ENCODE measurements around the gene TBC1D25.

DNA sequence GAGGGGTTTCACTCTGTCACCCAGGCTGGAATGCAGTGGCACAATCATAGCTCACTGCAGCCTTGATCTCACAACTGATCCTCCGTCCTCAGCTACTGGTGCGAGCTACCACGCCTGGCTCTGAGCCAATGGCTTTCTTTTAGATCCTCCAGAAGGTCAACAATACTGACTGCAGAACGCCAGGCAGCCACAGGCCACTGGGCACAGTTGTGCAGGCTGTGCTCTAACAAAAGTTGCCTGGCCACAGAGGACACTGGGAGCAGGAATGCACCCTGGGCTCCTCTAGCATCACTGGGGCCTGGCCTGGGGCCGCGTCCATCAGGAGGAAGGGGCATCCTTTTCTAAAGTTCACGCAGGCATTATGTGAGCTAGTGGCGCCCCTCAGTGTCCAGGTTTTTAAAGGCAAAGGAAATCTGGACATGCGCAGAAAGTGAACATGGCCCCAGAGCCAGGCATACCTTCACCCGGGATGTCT is 45.6 kb upstream of the TBC1D25 start:
- TF ChIP-seq, protein P1, sequence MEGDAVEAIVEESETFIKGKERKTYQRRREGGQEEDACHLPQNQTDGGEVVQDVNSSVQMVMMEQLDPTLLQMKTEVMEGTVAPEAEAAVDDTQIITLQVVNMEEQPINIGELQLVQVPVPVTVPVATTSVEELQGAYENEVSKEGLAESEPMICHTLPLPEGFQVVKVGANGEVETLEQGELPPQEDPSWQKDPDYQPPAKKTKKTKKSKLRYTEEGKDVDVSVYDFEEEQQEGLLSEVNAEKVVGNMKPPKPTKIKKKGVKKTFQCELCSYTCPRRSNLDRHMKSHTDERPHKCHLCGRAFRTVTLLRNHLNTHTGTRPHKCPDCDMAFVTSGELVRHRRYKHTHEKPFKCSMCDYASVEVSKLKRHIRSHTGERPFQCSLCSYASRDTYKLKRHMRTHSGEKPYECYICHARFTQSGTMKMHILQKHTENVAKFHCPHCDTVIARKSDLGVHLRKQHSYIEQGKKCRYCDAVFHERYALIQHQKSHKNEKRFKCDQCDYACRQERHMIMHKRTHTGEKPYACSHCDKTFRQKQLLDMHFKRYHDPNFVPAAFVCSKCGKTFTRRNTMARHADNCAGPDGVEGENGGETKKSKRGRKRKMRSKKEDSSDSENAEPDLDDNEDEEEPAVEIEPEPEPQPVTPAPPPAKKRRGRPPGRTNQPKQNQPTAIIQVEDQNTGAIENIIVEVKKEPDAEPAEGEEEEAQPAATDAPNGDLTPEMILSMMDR (conservative IDR thresholded peaks at IDR 0.05 in 1 of 2, IDR thresholded peaks at IDR 0.05 in 1 of 2; ENCODE audit: extremely low read depth in 1 of 2, insufficient read depth in 1 of 2, low read depth in 1 of 2, low read length in 2 of 2): peak; percentile 25 to 45
- no peak for TF ChIP-seq EZH2 (IDR thresholded peaks at IDR 0.05; ENCODE audit: borderline replicate concordance, low read length)
